ENCODE measurements around the gene MRPS34.

GRCh38 chr16:1818204-1818872 is 45.4 kb upstream of the MRPS34 start:
- no peak for TF ChIP-seq PCBP1 (IDR thresholded peaks at IDR 0.05; ENCODE audit: low read depth, low read length, poor library complexity, severe bottlenecking)
- TF ChIP-seq MEF2A (IDR thresholded peaks at IDR 0.05; ENCODE audit: control insufficient read depth, low read depth, low read length) = no peak
- no peak for TF ChIP-seq FOXK1 (CRISPR knock-in tag; IDR thresholded peaks at IDR 0.05; ENCODE audit: borderline replicate concordance)
- no peak for TF ChIP-seq CTCF (IDR thresholded peaks at IDR 0.05 in 2 of 3, conservative IDR thresholded peaks at IDR 0.05 in 1 of 3; ENCODE audit: insufficient read depth in 2 of 3, low read depth in 1 of 3, low read length in 3 of 3)
- TF ChIP-seq SMC3 (conservative IDR thresholded peaks at IDR 0.05; ENCODE audit: insufficient read depth, low read depth, low read length) = no peak
- TF ChIP-seq YY1 (IDR thresholded peaks at IDR 0.05; ENCODE audit: borderline replicate concordance in 1 of 3, control insufficient read depth in 1 of 3, extremely low read depth in 1 of 3, insufficient read depth in 3 of 3, insufficient read length in 1 of 3, insufficient replicate concordance in 2 of 3, low read depth in 1 of 3, low read length in 2 of 3) = no peak
- TF ChIP-seq HDAC6 (IDR thresholded peaks at IDR 0.05; ENCODE audit: low read depth, low read length) = no peak
- no peak for TF ChIP-seq TCF7L2 (IDR thresholded peaks at IDR 0.05; ENCODE audit: low read depth, low read length)
